ENCODE data around the gene CAMK1D.

CAMK1D gene

GRCh38 chr10:12375076-12375504 lies 25.7 kb downstream of the CAMK1D start:
- no peak for DNase-seq (ENCODE audit: low spot score)

DNA sequence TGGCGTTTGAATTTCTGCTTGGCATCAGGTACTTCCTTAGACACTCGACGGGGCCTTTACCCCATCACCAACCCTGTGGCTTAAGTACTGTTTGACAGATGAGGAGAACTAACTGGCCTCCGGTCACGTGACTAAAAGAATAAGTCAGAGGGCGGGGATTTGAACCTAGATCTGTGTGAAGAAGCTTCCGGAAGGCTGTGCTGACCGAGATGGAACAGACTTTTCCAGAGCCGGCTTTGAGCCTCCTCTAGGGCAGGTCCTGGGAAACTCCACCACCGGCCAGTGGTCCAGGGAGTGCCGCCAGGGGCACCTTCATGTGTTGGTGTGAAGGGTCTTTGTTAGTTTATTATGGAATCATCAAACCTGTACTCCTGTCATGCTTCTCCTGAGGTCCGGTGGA lies 26.9 kb downstream of the CAMK1D start:
- no peak for DNase-seq (ENCODE audit: low spot score)

GRCh38 chr10:12377658-12378290 lies 28.4 kb downstream of the CAMK1D start:
- no peak for DNase-seq (ENCODE audit: low spot score)

- DNase-seq (ENCODE audit: low spot score) = no peak
These were observed 31.7 kb downstream of the CAMK1D start for GRCh38 chr10:12380999-12381398.

- DNase-seq (ENCODE audit: low spot score) = no peak
These were observed 32.3 kb downstream of the CAMK1D start for GRCh38 chr10:12381536-12382156.

DNA sequence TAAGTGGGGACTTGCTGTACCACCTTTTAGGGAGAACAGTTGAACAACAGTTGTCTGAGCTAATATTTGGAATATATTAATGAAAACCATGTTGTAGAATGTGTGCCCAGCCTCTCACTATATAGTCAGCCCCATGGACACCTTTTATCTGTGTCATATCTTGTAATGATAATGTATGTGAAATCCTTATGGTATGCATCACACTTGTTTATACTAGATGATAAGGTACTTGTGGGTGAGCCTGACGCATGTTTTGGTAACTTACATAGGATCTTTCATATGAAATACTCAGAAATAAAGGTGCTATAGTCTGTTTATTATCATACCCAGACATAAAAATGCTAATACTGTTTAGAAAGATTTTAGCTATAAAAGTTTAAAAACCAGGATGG lies 32.8 kb downstream of the CAMK1D start:
- no peak for DNase-seq (ENCODE audit: low spot score)

- no peak for DNase-seq (ENCODE audit: low spot score)
These were observed 33.7 kb downstream of the CAMK1D start for GRCh38 chr10:12382956-12383531.

DNA sequence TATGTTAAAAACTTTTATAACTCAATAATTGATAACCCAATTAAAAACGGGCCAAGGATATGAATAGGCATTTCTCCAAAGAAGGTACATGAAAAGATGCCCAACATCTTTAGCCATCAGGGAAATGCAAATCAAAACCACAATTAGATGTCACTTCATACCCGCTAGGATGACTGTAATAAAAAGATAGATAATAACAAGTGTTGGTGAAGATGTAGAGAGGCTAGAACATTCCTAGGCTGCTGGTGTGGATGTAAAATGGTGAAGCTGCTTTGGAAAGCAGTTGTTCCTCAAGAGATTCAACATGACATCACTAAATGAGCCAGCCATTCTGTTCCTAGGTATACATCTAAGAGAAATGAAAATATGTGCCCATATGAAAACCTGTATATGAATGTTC lies 35.6 kb downstream of the CAMK1D start:
- no peak for DNase-seq (ENCODE audit: low spot score)

DNA sequence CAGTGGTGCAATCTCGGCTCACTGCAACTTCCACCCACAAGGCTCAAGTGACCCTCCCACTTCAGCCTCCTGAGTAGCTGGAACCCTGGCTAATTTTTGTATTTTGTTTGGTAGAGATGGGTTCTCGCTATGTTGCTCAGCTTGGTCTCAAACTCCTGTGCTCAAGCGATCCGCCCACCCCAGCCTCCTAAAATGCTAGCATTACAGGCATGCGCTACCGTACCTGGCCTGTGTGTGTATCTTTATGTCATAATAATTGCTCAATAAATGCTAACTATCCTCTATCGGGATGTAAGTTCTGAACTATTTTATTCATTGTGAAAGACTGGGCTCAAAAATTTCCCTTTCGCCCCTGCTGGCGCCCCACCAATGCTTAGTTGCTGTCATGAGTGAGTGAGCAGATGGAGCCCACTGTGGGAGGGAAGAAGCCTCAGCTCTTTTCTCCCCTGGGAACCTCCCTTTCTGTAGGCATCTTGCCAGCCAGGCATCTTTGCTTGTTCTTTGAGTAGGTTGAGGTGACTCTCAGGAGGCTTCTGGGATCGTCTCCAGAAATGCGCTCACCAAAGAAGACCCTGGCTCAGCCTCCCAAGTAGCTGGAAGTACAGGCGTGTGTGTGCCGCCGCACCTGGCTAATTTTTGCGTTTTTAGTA lies 38.3 kb downstream of the CAMK1D start:
- DNase-seq (ENCODE audit: low spot score) = no peak

- no peak for DNase-seq (ENCODE audit: low spot score)
These were observed 39.3 kb downstream of the CAMK1D start for GRCh38 chr10:12388671-12389070.

DNA sequence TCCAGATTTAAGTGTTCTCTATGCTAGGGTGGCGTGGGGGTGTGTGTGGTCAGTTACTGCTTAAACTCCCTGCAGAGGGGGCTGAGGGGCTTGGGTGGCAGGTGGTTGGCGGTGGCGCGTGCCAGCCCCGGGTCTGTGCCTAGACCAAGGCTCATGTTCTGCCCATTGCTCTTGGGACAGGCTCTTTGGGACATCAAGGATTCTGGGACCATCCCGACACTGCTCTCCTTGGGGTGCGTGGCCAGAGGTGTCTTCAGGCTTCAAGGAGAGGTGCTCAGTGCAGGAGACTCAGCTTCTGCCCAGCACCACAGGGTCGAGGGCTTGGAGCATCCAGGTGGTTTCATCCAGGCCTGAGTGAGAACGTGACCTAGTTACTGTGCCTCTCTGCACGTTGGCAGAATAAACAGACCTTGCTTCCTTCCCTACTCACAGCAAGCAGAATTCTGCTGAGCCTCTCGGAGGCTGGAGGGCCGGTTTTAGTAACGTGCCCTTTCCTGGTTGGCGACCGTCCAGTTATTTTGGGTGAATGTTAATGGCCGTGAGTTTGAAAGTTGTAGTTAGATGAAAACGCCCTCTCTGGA lies 39.9 kb downstream of the CAMK1D start:
- no peak for DNase-seq (ENCODE audit: low spot score)

DNA sequence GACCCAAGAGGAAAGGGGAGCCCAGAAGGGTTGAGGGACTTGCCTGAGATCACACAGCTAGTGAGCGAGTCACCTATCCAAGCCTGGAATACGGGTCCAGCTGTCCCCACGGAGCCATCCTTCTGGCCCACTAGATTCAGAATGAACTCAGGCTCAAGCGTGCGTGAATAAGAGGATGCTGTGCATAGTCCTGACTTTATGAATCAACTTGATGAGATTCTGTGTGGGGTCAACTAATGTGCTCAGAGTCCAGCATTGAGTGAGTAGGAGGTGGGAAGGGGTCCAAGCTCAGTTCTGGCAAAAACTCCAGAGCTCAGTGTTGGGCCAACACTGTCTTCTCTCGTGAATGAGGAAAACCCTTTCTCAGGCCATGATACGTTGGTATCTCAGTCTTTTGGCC lies 41.4 kb downstream of the CAMK1D start:
- DNase-seq (ENCODE audit: low spot score) = no peak

DNA sequence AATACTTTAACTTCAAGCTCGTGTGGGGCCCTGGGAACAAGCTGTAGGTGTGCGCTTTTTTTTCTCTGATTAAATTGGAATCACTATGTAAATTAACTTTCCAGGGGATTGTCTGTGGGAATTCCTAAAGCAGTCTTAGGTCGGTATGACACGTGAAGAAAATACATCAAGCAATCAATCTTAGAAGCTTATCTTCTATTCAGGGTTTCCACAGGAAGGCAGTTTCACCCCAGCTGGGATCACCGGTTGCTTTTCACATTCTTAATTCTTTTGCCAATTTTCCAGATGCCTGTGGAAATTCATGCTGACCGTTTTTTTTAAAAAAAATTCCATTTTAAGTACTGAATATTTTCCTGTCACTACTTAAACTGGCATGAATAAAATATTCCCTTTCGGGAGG lies 41.9 kb downstream of the CAMK1D start:
- DNase-seq (ENCODE audit: low spot score) = no peak

DNA sequence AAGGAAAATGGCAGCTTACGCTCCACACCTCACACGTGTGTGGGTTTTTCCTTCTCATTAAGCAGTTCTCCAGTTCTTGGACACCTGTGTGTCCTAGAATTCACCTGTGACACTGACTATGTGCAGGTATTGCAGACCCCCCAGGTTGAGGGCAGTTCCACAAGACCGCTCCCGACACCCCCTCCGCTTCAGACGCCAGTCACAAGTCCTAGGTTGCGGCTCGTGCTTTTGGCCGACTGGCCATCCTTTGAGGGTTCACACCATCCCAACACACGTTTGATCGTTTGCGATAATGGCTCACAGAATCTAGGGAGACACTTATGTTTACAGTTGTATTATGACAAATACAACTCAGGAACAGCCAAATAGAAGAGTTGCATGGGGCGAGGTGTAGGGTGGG lies 44.5 kb downstream of the CAMK1D start:
- DNase-seq (ENCODE audit: low spot score) = no peak

DNA sequence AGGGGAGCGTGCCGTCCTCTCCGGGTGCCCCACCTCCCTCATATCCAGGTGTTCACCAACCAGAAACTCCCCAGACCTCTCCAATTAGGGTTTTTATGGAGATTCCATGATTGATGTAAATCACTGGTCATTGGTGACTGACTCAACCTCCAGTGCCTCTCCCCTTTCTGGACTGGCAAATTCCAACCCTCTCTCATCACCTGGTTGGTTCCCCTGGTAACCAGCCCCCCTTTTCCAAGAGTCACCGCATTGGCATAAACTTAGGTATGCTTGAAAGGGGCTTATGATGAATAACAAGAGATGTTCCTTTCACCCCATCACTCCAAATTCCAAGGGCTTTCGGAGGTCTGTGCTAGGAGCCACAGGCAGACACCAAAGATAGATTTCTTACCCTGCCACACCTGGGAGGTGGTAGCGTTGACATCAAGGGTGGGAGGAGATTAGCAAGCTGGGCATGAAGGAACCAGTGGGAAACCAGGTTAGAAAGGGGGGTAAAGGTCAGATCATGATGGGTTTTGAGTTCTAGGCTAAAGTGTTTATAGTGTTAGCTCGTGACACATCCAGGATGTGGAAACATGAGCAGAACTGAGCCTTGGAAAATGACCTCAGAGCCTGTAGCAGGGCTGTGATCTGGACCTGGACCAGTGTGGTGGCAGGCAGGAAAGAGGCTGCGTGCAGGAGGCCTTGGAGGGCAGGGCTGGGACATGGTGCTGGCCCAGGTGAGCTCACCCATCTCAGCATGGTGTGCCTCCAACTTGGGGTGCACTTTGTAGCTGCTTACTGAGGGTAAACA lies 45.1 kb downstream of the CAMK1D start:
- DNase-seq (ENCODE audit: low spot score) = no peak

DNA sequence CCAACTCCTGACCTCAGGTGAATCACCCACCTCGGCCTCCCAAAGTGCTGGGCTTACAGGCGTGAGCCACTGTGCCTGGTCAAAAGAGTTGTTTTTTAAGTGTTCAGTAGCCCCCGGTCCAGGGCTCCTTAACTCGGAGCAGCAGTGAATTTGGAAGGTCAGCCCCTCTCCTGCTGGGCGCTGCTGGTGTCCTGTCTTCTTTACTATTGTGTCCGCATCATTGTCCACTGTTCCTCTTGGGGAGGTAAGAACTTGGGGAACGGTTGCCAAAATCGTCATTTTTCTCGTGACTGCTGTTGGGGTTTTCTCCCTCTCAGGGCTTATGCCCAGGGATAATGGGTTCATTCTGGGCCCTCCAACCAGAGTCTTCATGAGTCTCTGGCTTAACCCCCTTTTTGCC lies 46.7 kb downstream of the CAMK1D start:
- DNase-seq (ENCODE audit: low spot score) = no peak

- DNase-seq (ENCODE audit: low spot score) = no peak
These were observed 47.2 kb downstream of the CAMK1D start for GRCh38 chr10:12396567-12396966.

DNA sequence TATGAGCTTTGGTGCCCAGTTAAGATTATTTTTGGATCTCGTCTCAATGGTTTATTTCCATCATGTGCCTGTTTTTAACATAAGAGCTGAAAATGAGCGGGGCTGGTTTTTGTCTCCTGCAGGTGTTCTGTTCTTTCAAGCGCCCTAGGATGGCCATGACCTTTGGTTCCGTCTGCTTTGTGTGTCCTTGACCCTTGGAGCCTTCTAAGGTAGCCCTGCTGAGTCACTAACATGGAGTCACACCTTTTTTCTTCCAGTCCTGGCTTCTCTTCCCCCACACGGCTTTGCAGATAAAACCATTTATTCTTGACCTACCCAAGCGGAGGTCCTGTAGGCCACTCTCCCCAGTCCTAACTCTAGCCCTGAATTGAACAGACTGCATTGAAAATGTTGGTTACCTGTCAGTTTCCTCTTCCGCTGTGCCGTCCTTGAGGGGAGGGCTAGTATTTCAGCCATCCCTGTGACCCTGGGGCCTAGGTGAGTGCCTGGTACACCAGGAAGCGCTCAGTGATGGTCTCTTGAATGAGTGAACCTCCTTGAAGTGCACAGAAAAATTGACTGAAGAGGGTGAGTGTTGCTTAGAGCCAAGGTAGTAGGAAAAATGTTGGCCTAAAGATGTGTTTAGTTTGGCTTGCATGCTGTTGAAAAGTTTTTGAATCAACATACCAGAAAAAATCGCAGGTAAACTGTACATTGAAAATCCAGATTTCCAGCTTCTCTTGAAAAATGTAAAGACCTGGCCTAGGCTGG lies 48.0 kb downstream of the CAMK1D start:
- DNase-seq (ENCODE audit: low spot score) = no peak

DNA sequence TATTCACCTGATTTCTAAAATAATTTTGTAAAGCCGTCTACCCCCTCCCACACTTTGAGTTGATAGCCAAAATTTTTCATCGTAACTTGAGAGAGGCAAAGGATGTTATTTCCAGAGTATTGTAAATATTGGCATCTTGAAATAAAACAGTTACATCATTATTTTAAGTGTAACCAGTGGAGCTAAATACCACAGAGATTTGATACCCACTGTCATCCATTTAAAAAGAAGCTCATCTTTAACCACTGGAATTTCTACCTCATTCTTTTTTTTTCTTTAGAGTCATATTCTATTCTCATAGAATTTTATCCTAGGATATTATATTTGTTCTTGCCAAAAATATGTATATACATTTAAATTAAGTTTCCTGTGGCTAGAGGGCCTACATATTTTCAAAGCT lies 48.6 kb downstream of the CAMK1D start:
- DNase-seq (ENCODE audit: low spot score) = no peak

- DNase-seq (ENCODE audit: low spot score) = no peak
These were observed 51.1 kb downstream of the CAMK1D start for GRCh38 chr10:12400266-12400931.

- no peak for DNase-seq (ENCODE audit: low spot score)
These were observed 52.1 kb downstream of the CAMK1D start for GRCh38 chr10:12401466-12401865.
